ENCODE data around the gene ERC1. TPM values are rescaled to one million over a fixed set of nuclear protein-coding genes. Genes with fewer than 3 reads are reported as not detected.

ERC1 gene
- total and polyA plus RNA-seq, 9 of the 15 experiments (the other 6 are each of a cell fraction or from before 2014, with no cell fraction given): 0.74 to 11.8 (median 4.8) TPM

- TF ChIP-seq NFRKB (IDR thresholded peaks at IDR 0.05; ENCODE audit: low read depth) (peak; percentile 86; the same call in 1 of the 2 replicates), EP400 (IDR thresholded peaks at IDR 0.05) (peak; percentile 92), MEF2D (tag; conservative IDR thresholded peaks at IDR 0.05; ENCODE audit: low read depth) (0 out of 2 replicates have a peak, but pooled peaks have one; percentile 38), NONO (IDR thresholded peaks at IDR 0.05; ENCODE audit: low read depth in 2 of 2, low read length in 1 of 2) (peak in 1 of 2 experiments; percentile 71; a peak in 1 of 4 replicates), ZBTB43 (CRISPR knock-in tag; IDR thresholded peaks at IDR 0.05) (no peak), FOXO4 (CRISPR knock-in tag; IDR thresholded peaks at IDR 0.05) (no peak), TCF7L2 (IDR thresholded peaks at IDR 0.05; ENCODE audit: low read depth, low read length) (no peak), PURB (CRISPR knock-in tag; IDR thresholded peaks at IDR 0.05; ENCODE audit: low read depth) (no peak), BRD4 (IDR thresholded peaks at IDR 0.05) (peak; percentile 66; the same call in 1 of the 2 replicates), CLOCK (CRISPR knock-in tag; IDR thresholded peaks at IDR 0.05; ENCODE audit: borderline replicate concordance) (no peak), SAFB2 (IDR thresholded peaks at IDR 0.05; ENCODE audit: borderline replicate concordance, low read depth, low read length, severe bottlenecking) (no peak), ZNF639 (CRISPR knock-in tag; conservative IDR thresholded peaks at IDR 0.05 in 1 of 2, IDR thresholded peaks at IDR 0.05 in 1 of 2) (peak in 1 of 2 experiments; percentile 93; a peak in 2 of 4 replicates), RBBP5 (IDR thresholded peaks at IDR 0.05; ENCODE audit: borderline replicate concordance, insufficient read depth, low read length, poor library complexity, severe bottlenecking) (peak; percentile 76), SP2 (IDR thresholded peaks at IDR 0.05; ENCODE audit: extremely low read depth, low read depth, low read length, poor library complexity, severe bottlenecking) (no peak), SUPT5H (IDR thresholded peaks at IDR 0.05) (peak; percentile 87), CTBP1 (IDR thresholded peaks at IDR 0.05; ENCODE audit: borderline replicate concordance) (0 out of 2 replicates have a peak, but pooled peaks have one; percentile 58), FOXP1 (CRISPR knock-in tag; IDR thresholded peaks at IDR 0.05) (0 out of 2 replicates have a peak, but pooled peaks have one; percentile 12), E2F3 (CRISPR knock-in tag; IDR thresholded peaks at IDR 0.05) (0 out of 2 replicates have a peak, but pooled peaks have one; percentile 54)
These were observed at the start of gene ERC1 (continued) for GRCh38 chr12:990661-991349.

Measured in K562 (cell line).